OCI-LY1 (cell line): ENCODE measurements around the gene UBE2D3.

ENCODE experiments used
- CTCF ChIP-seq: fragments of 200-600 bp; sonication (generic), shearing (Covaris generic); IDR thresholded peaks from 2 replicates; pipeline ENCODE4 v1.5.1; 2017; ENCODE audit warnings: mild to moderate bottlenecking, antibody characterized with exemption, low read length, moderate library complexity, mixed read lengths
- EZH2 ChIP-seq: fragments of 200-600 bp; sonication (generic), shearing (Covaris generic); IDR thresholded peaks from 2 replicates; pipeline ENCODE4 v1.8.0; 2017; ENCODE audit warnings: borderline replicate concordance, mixed run types, mild to moderate bottlenecking, antibody characterized with exemption, low read length, moderate library complexity, mixed read lengths

- TF ChIP-seq CTCF (no peak), EZH2 (no peak)
These were observed 62.5 kb downstream of the UBE2D3 start for GRCh38 chr4:102764901-102765300.
